PC-3 (cell line): ENCODE measurements around the gene ADGRL3.

Experiments
- CTCF ChIP-seq: fragments of 300-600 bp; sonication (generic); conservative IDR thresholded peaks from 2 replicates; pipeline ENCODE4 v1.5.1; 2017; ENCODE audit warnings: antibody characterized with exemption, low read depth, mild to moderate bottlenecking, low read length
- EZH2 ChIP-seq: fragments of 300-600 bp; sonication (generic); IDR thresholded peaks from one replicate; pipeline ENCODE4 v1.6.1; 2017; ENCODE audit warnings: antibody characterized with exemption, mild to moderate bottlenecking, low read length; ENCODE audit not compliant: unreplicated experiment
- EZH2phosphoT487 ChIP-seq: fragments of 300-600 bp; sonication (generic); IDR thresholded peaks from 2 replicates; pipeline ENCODE4 v1.6.1; 2018; ENCODE audit warnings: mild to moderate bottlenecking, antibody characterized with exemption, low read length, borderline replicate concordance

DNA sequence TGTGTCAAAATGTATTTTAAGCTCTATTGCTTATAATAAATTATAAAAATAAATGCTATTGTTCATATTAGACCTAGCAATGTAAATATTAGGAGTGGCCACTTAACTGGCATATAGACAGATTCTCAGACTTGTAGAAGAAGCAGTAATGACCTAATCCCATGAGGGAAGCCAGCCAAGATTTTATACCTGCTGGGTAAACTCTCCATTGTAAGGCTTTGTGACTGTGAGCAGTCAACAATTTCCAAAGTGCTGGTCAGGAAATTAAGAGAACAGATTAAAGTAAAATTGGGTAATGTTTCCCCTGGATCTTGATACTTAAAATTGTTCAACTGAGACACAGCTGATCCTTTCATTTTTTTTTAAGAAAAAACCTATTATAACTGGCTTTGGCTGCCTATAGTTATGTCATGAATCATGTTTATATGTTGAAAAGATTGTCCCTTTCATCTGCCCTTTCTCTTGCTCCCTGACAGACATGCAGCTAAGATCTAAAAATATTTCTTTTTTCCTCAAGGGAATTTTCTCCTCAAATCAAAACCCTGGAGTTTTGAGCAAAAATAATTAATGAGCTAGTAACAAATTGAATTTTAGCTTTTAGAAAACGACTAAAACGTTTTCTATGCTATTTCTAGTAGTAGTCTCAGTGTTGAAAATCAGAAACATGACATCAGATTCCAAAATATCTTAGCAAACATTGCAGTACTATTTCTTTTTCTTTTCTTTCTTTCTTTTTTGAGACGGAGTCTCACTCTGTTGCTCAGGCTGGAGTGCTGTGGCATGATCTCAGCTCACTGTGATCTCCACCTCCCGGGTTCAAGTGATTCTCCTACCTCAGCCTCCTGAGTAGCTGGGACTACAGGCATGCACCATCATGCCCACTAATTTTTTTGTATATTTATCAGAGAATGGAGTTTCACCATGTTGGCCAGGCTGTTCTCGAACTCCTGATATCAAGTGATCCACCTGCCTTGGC, 77.9 kb downstream of the ADGRL3 start:
- TF ChIP-seq CTCF (no peak), EZH2 (no peak), EZH2phosphoT487 (no peak)
